Measurements from ENCODE around the gene PIP4K2A.

The PIP4K2A gene

DNA sequence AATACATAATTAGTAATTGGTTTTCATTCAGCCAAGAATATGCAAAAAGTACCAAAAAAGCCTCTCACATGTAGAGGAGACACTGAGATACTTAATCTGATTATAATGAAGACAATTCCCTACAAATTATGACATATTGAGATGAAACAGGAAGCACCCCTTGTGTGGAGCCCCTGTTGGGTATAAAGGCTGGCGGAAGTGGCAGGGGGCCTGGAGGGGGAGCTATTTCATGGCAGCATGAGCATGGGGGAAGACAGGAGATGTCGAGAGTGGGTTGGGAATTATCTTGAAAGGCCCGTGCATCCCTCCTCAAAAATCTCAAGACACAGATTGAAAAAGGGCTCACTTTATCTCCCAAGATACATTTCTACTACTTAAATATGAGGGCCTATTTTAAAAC lies 96.9 kb downstream of the PIP4K2A start:
- peaks cover 15% of the 10 kb centered on the region for H3K79me2 ChIP-seq (ENCODE audit: insufficient read depth, low read length)
- H4K20me1 ChIP-seq (ENCODE audit: low read depth, low read length), result peaks cover 10% of the 10 kb centered on the region; the same call in 1 of the 2 replicates
- H3K4me2 ChIP-seq (ENCODE audit: low read depth, low read length, poor library complexity, severe bottlenecking), result no peak overlapping the region
- no peaks in the 10 kb centered on the region for H3K27me3 ChIP-seq (ENCODE audit: low read length)
- H3K9me2 ChIP-seq (replicated peaks; ENCODE audit: insufficient read depth, low read length), result no peaks in the 10 kb centered on the region
- no peaks in the 10 kb centered on the region for H3F3A ChIP-seq (ENCODE audit: insufficient read depth)
- no peak for TF ChIP-seq EZH2phosphoT487 (conservative IDR thresholded peaks at IDR 0.05; ENCODE audit: low read length)
- no peak overlapping the region for H2AFZ ChIP-seq (ENCODE audit: low read depth, low read length, severe bottlenecking)
- no peak overlapping the region for H3K9ac ChIP-seq (ENCODE audit: low read length)
- no peaks in the 10 kb centered on the region for H3K9me3 ChIP-seq (ENCODE audit: insufficient read depth, low read length)
- no peak overlapping the region for H3K4me3 ChIP-seq (ENCODE audit: insufficient read depth, low read length, poor library complexity, severe bottlenecking)
- H3K36me3 ChIP-seq (ENCODE audit: low read length), result no peaks in the 10 kb centered on the region
- H3K27ac ChIP-seq (ENCODE audit: low read depth, low read length), result no peak overlapping the region

DNA sequence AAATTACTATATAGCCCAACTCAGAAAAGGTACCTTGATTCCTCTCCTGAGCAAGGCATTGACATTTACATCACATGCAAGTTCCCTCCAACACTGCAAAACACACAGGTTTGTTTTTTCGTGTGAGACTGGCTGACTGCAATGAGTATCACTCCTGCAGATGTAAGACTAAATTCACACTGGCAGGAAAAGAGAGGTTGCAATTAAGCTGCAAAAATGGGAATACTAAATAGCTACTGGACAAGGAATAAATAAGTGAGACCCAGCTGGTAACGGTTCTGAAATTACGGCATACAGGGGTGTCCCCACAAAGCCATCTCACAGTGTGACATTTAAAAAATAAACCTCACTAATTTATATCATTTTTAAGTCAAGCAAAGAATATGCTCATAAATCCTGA lies 97.3 kb downstream of the PIP4K2A start:
- no peak overlapping the region for H2AFZ ChIP-seq (ENCODE audit: low read depth, low read length, severe bottlenecking)
- H4K20me1 ChIP-seq (ENCODE audit: low read depth, low read length), result peaks cover 10% of the 10 kb centered on the region; the same call in 1 of the 2 replicates
- H3F3A ChIP-seq (ENCODE audit: insufficient read depth), result no peaks in the 10 kb centered on the region
- H3K9me3 ChIP-seq (ENCODE audit: insufficient read depth, low read length), result no peaks in the 10 kb centered on the region
- no peak overlapping the region for H3K4me2 ChIP-seq (ENCODE audit: low read depth, low read length, poor library complexity, severe bottlenecking)
- H3K4me3 ChIP-seq (ENCODE audit: insufficient read depth, low read length, poor library complexity, severe bottlenecking), result no peak overlapping the region
- H3K79me2 ChIP-seq (ENCODE audit: insufficient read depth, low read length), result peaks cover 15% of the 10 kb centered on the region
- H3K9me2 ChIP-seq (replicated peaks; ENCODE audit: insufficient read depth, low read length), result no peaks in the 10 kb centered on the region
- no peaks in the 10 kb centered on the region for H3K27me3 ChIP-seq (ENCODE audit: low read length)
- no peak overlapping the region for H3K9ac ChIP-seq (ENCODE audit: low read length)
- H3K36me3 ChIP-seq (ENCODE audit: low read length), result no peaks in the 10 kb centered on the region
- no peak for TF ChIP-seq EZH2phosphoT487 (conservative IDR thresholded peaks at IDR 0.05; ENCODE audit: low read length)
- TF ChIP-seq, protein P1, sequence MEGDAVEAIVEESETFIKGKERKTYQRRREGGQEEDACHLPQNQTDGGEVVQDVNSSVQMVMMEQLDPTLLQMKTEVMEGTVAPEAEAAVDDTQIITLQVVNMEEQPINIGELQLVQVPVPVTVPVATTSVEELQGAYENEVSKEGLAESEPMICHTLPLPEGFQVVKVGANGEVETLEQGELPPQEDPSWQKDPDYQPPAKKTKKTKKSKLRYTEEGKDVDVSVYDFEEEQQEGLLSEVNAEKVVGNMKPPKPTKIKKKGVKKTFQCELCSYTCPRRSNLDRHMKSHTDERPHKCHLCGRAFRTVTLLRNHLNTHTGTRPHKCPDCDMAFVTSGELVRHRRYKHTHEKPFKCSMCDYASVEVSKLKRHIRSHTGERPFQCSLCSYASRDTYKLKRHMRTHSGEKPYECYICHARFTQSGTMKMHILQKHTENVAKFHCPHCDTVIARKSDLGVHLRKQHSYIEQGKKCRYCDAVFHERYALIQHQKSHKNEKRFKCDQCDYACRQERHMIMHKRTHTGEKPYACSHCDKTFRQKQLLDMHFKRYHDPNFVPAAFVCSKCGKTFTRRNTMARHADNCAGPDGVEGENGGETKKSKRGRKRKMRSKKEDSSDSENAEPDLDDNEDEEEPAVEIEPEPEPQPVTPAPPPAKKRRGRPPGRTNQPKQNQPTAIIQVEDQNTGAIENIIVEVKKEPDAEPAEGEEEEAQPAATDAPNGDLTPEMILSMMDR (IDR thresholded peaks at IDR 0.05; ENCODE audit: insufficient read depth, low read length, poor library complexity, severe bottlenecking), result no peak
- no peak overlapping the region for H3K27ac ChIP-seq (ENCODE audit: low read depth, low read length)

DNA sequence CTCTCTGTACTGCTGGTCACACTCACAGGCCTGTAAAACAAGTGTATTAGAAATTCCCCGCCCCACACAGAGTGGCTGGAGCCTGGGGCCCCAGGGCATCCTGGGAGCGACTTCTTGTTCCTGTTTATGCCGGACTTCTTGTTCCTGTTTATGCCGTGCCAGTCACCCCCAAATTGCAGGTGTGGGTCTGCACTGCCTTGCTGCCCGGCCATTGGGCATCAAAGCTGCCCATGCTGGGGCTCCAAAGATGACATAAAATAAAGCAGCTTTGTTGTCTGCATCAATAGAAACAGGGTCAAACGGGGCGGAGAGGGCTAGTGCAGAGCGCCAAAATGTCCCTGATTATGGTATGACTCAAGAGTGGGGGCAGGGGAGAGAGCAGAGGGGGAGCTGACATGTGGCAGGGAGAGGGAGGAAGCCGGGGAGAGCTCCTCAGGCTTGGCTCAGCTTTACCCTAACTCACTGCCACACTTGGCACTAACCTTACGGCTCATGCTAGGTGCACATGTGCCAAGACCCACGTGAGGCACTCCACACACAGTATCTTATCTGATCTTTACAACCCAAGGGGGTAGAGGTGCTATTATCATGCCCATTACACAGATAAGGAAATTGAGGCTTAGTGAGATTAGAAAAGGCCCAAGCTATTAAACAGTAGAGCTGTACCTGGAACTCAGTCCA lies 98.4 kb downstream of the PIP4K2A start:
- Histone ChIP-seq H3K4me2 (ENCODE audit: low read depth, low read length, poor library complexity, severe bottlenecking) (peak overlapping the region; percentile 51), H2AFZ (ENCODE audit: low read depth, low read length, severe bottlenecking) (peak overlapping the region; percentile 31), H3K9ac (ENCODE audit: low read length) (peak overlapping the region; percentile 26; the same call in 1 of the 2 replicates), H3K4me3 (ENCODE audit: insufficient read depth, low read length, poor library complexity, severe bottlenecking) (no peak overlapping the region), H3K27ac (ENCODE audit: low read depth, low read length) (no peak overlapping the region), H3K36me3 (ENCODE audit: low read length) (no peaks in the 10 kb centered on the region), H3K9me3 (ENCODE audit: insufficient read depth, low read length) (no peaks in the 10 kb centered on the region), H4K20me1 (ENCODE audit: low read depth, low read length) (peaks cover 5% of the 10 kb centered on the region; the same call in 1 of the 2 replicates), H3F3A (ENCODE audit: insufficient read depth) (no peaks in the 10 kb centered on the region), H3K27me3 (ENCODE audit: low read length) (no peaks in the 10 kb centered on the region), H3K79me2 (ENCODE audit: insufficient read depth, low read length) (peaks cover 21% of the 10 kb centered on the region), H3K9me2 (replicated peaks; ENCODE audit: insufficient read depth, low read length) (no peaks in the 10 kb centered on the region)
- TF ChIP-seq EZH2phosphoT487 (conservative IDR thresholded peaks at IDR 0.05; ENCODE audit: low read length), result no peak
- TF ChIP-seq, protein P1 (IDR thresholded peaks at IDR 0.05; ENCODE audit: insufficient read depth, low read length, poor library complexity, severe bottlenecking), result no peak

DNA sequence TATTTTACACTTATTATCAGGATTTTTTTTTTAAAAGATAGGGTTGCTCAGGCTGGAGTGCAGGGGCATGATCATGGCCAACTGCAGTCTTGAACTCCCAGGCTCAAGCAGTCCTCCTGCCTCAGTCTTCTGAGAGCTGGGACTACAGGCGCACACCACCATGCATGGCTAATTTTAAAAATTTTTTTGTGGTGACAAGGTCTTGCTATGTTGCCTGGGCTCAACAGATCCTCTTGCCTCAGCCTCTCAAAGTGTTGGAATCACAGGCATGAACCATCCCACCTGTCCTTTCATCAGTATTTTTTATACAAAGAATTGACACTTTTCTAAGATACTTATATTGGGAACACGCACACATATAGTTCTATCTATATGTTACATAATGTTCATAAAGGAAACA lies 99.3 kb downstream of the PIP4K2A start:
- H2AFZ ChIP-seq (ENCODE audit: low read depth, low read length, severe bottlenecking), result no peak overlapping the region
- peaks cover 21% of the 10 kb centered on the region for H3K79me2 ChIP-seq (ENCODE audit: insufficient read depth, low read length)
- H3K4me3 ChIP-seq (ENCODE audit: insufficient read depth, low read length, poor library complexity, severe bottlenecking), result no peak overlapping the region
- H3K27ac ChIP-seq (ENCODE audit: low read depth, low read length), result no peak overlapping the region
- no peaks in the 10 kb centered on the region for H3K36me3 ChIP-seq (ENCODE audit: low read length)
- H3K9me2 ChIP-seq (replicated peaks; ENCODE audit: insufficient read depth, low read length), result no peaks in the 10 kb centered on the region
- H3K27me3 ChIP-seq (ENCODE audit: low read length), result no peaks in the 10 kb centered on the region
- peaks cover 5% of the 10 kb centered on the region; the same call in 1 of the 2 replicates for H4K20me1 ChIP-seq (ENCODE audit: low read depth, low read length)
- no peaks in the 10 kb centered on the region for H3K9me3 ChIP-seq (ENCODE audit: insufficient read depth, low read length)
- no peak overlapping the region for H3K9ac ChIP-seq (ENCODE audit: low read length)
- H3F3A ChIP-seq (ENCODE audit: insufficient read depth), result no peaks in the 10 kb centered on the region
- TF ChIP-seq, protein P1 (IDR thresholded peaks at IDR 0.05; ENCODE audit: insufficient read depth, low read length, poor library complexity, severe bottlenecking), result no peak
- no peak for TF ChIP-seq EZH2phosphoT487 (conservative IDR thresholded peaks at IDR 0.05; ENCODE audit: low read length)
- peak overlapping the region; percentile 51 for H3K4me2 ChIP-seq (ENCODE audit: low read depth, low read length, poor library complexity, severe bottlenecking)
